NCI-H345 treated with DMSO at 0.1 percent for 48 hours (cell line): Measurements from ENCODE around the gene VSIG10L2.

Experiments used
- DNase-seq: peaks from one replicate; lab custom pipeline; 2025; ENCODE audit not compliant: unreplicated experiment; lab: John Stamatoyannopoulos, UW

The VSIG10L2 gene

GRCh38 chr11:125929445-125930075, 16.3 kb upstream of the VSIG10L2 start:
- no peak for DNase-seq

GRCh38 chr11:125930076-125930450, 15.8 kb upstream of the VSIG10L2 start:
- no peak for DNase-seq

DNA sequence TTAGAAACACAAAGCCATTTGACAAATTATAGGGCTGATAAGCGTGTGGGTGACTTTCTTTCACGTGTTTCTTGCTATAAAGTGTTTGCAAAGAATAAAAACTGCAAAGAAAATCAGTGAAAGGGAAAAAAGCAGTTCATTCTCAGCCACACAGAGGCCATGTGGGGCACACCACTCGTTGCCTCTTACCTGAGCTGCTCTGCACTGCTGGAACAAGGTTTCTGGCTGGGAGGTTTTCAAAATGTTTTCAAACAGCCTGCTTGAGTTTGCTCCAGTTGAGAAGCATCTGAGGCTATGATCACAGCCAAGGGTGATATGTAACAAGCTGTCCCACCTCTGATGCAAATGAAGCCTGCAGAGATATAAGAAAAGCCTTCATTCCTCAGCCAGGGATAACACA, 14.7 kb upstream of the VSIG10L2 start:
- no peak for DNase-seq

GRCh38 chr11:125931668-125932067, 14.2 kb upstream of the VSIG10L2 start:
- no peak for DNase-seq

DNA sequence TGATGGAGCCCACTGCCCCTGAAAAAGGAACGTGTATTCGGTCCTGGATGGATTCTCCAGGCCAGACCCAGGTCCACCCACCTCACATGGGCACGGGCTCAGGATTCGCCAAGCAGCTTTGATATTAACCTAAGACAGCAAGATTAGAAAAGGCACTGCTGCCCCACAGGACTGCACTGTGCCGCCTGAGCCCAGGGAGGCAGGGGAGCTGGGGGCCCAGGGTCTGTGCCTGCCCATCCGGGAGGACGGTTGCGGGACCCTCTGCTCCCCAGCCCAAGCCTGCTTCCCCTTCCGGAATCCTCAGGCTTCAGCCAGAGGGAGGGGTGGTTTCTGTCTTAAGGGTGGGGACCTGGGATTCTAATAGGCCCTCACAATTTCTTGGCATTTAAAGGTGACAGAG, 13.5 kb upstream of the VSIG10L2 start:
- no peak for DNase-seq

DNA sequence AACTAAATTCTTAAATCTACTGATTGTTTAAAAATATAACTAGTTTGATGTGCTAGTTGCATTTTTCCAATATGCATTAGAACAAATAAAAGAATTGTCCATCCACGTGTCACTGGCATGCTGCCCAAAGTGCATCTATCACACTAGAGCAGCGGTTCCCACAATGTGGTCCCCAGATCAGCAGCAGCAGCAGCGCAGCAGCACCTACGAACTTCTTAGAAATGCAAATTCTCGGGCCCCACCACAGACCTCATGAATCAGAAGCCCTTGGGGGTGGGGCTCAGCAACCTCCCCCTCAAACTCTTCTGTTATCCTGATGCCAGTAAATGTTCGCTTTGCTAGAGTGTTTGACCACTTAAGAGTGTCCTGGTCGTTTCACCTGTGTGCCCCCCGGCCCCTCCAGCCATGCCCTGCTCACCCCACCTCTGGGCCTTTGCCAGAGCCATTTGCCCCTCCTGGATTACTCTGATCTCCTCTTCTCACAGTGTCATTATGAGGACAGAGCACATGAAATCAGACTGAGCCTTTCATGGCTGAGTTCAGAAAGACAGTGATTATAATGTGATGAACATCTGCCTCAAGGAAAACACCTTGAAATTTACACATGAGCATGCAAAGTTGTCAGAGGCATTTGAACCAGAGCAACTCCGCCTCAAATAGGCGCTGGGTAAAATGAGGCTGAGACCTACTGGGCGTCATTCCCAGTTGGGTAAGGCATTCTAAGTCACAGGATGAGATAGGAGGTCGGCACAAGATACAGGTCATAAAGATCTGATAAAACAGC, 12.6 kb upstream of the VSIG10L2 start:
- DNase-seq, result no peak

- DNase-seq, result no peak
Measured at GRCh38 chr11:125934473-125934872, 11.4 kb upstream of the VSIG10L2 start.

GRCh38 chr11:125935056-125935455, 10.8 kb upstream of the VSIG10L2 start:
- DNase-seq, result no peak

GRCh38 chr11:125935618-125936199, 10.1 kb upstream of the VSIG10L2 start:
- no peak for DNase-seq

DNA sequence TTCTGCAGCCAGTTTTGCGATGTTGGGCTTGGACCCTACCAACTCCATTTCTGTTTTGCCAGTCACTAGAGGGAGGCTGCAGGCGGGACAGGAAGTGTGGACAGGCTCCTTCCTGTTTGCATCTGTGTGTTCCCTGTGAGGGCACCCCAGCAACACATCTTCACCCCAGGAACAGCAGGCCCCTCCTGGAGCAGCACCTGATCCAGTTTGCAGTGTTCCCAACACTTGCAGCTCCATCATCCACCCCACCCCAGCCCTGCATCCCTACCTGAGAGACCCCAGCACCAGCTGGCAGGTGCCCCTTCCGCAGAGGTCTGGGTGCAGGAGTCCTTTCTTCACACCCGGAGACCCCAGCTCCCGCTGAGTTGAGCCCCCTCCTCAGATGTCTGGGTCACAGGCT, 7.4 kb upstream of the VSIG10L2 start:
- DNase-seq, result no peak

DNA sequence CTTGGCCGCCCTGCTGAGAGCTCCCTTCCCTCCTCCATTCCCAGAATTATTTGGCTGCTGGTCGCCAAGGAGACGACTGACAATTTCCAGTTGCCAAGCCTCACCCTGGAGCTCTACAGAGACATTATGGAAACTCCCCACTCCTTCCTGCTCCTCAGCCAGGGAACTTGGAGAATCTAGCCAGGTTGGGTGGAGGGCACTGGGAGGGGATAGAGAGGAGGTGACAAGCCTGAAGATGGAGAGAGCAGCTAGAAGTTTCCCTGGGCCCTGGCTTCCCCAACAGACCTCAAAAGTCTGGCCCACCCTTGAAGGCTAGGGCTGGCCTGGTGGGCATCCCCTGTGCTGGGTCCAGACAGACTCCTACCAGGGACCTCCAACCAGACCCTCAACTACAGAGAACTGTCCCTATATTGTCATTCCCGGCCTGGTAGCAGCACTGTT, 6.7 kb upstream of the VSIG10L2 start:
- DNase-seq, result no peak

GRCh38 chr11:125940145-125940544, 5.7 kb upstream of the VSIG10L2 start:
- no peak for DNase-seq

GRCh38 chr11:125941267-125941618, 4.6 kb upstream of the VSIG10L2 start:
- DNase-seq, result no peak

GRCh38 chr11:125941619-125942611, 3.9 kb upstream of the VSIG10L2 start:
- DNase-seq, result peak; percentile 85

DNA sequence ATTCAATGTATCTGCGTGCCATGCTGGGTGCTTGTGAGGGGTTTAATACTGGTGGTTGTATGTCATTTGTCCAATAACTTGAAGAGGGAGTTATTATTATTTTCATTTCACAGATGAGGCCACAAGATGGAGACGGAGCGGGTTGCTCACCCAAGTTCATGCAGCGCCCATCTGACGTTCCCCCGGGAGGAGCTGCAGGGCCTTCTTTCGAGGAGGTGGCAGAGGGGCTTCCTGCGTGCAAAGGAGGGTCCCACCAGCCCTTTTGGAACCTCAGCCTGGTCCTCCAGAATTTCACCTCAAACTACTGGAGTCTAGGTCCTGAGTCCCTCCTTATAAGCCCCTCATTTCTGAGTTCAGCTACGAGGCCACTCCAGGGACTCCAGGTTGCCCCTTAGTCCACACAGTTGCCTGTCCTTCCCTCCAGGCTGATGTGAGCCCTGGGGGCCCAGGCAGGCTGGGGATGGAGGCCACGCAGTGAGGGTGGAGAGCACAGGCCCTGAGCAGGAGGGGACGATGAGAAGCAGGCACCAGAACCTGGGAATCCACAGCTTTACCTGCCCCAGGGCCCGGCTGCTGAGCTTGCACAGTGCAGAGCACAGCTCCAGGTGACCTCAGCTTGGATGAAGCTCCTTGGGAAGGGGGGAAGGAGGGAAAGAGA, 2.9 kb upstream of the VSIG10L2 start:
- no peak for DNase-seq

DNA sequence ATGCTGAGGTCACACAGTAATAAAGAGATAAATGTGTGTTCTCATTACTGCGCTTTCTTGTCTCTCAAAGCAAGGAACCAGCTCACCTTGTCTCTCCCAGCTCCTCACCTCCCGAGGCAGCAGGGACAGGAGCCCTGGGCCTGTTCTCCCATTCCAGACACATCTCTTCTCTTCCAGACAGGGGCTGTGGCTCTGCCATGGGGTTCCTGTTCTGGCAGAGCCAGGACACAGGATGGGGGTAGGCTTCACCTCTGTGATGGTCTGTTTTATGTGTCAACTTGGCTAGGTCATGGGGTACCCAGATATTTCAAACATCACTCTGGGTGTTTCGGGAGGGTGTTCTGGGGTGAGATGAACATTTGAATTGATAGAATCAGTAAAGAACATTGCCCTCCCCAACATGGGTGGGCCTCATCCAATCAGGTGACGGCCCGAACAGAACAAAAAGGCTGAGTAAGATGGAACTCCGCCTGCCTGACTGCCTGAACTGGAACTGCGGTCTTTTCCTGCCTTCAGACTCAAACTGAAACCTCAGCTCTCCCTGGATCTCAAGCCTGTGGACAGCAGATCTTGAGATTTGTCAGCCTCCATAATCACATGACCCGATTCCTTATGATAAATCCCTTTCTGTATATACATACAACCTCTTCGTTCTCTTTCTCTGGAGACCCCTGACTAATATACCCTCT, 2.0 kb upstream of the VSIG10L2 start:
- DNase-seq, result no peak

DNA sequence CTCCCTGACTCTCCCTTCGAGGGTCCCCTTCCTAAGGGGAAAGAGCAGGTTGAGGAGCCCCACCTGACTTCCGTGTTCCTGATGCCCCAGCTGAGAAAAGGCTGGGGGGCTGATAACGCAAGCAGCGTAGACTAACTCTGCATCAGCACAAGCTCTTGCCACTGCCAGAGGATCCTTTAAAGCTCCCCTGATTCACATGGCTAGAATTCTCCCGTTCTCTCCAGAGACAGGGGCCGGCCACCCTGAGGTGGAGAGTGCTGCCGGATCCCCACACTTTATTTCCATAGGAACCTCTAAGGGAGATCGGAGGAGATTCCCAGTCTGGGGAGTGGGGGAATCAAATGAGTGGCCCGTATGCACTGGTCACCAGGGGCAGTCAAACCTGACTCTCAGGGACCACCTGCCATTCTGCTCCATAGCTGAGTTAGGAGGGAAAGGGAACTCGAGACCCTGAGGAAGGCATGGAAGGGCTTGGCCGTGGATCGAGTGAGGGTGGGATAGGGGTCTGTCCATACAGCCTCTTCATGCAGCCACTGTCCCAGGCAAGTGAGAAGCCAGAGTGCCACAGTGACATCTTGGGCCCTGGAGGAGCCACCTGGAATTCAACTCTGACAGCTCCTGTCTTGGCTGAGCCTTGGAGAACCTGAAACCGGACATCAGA, 1.4 kb upstream of the VSIG10L2 start:
- no peak for DNase-seq

GRCh38 chr11:125945011-125945796, 640 bp upstream of the VSIG10L2 start:
- DNase-seq, result no peak
